H9 (cell line): ENCODE data around the gene RACGAP1. TPM values are rescaled to one million over a fixed set of nuclear protein-coding genes. Genes with fewer than 3 reads are reported as not detected.

Source experiments
- DNase-seq: peaks from one replicate; pipeline ENCODE4 v3.0.0-alpha.2; 2017
- H2AFZ ChIP-seq: one replicate; pipeline ENCODE4 v1.6.1; 2013; ENCODE audit warnings: mild to moderate bottlenecking, low read length, control low read depth, moderate library complexity
- H2AK5ac ChIP-seq: 2 replicates; pipeline ENCODE4 v1.6.1; 2013; ENCODE audit warnings: low read length, control low read depth, mixed read lengths; ENCODE audit not compliant: insufficient read length
- H2BK120ac ChIP-seq: one replicate; pipeline ENCODE4 v1.6.1; 2013; ENCODE audit warnings: low read depth, mild to moderate bottlenecking, low read length, control low read depth, inconsistent platforms; ENCODE audit not compliant: poor library complexity, severe bottlenecking
- H2BK12ac ChIP-seq: 2 replicates; pipeline ENCODE4 v1.6.1; 2013; ENCODE audit warnings: low read length, control low read depth, mixed read lengths, low read depth; ENCODE audit not compliant: insufficient read length
- H2BK15ac ChIP-seq: 2 replicates; pipeline ENCODE4 v1.6.1; 2013; ENCODE audit warnings: low read depth, low read length, control low read depth
- H2BK20ac ChIP-seq: one replicate; pipeline ENCODE4 v1.6.1; 2013; ENCODE audit warnings: low read depth, mild to moderate bottlenecking, low read length, control low read depth, inconsistent platforms; ENCODE audit not compliant: poor library complexity, severe bottlenecking
- H2BK5ac ChIP-seq: 2 replicates; pipeline ENCODE4 v1.6.1; 2013; ENCODE audit warnings: low read length, control low read depth, mixed read lengths; ENCODE audit not compliant: insufficient read length
- H3K14ac ChIP-seq: 2 replicates; pipeline ENCODE4 v1.6.1; 2013; ENCODE audit warnings: low read length, control low read depth; ENCODE audit not compliant: insufficient read depth
- H3K18ac ChIP-seq: 2 replicates; pipeline ENCODE4 v1.6.1; 2013; ENCODE audit warnings: low read depth, mild to moderate bottlenecking, mixed read lengths, low read length, control low read depth; ENCODE audit not compliant: insufficient read length
- H3K23ac ChIP-seq: 2 replicates; pipeline ENCODE4 v1.6.1; 2013; ENCODE audit warnings: low read length, control low read depth, mixed read lengths, low read depth; ENCODE audit not compliant: insufficient read length
- H3K23me2 ChIP-seq: 2 replicates; pipeline ENCODE4 v1.6.1; 2013; ENCODE audit warnings: low read depth, mild to moderate bottlenecking, mixed read lengths, low read length, control low read depth; ENCODE audit not compliant: insufficient read length, poor library complexity, severe bottlenecking
- H3K27ac ChIP-seq: 2 replicates; pipeline ENCODE4 v1.5.1; 2013; ENCODE audit warnings: low read length, control low read depth, mixed read lengths, low read depth; ENCODE audit not compliant: insufficient read length
- H3K27me3 ChIP-seq: 2 replicates; pipeline ENCODE4 v1.6.1; 2013; ENCODE audit warnings: low read length, control low read depth, inconsistent platforms; ENCODE audit not compliant: insufficient read depth
- H3K4ac ChIP-seq: 2 replicates; pipeline ENCODE4 v1.6.1; 2013; ENCODE audit warnings: low read depth, mild to moderate bottlenecking, control low read depth, inconsistent platforms, low read length, moderate library complexity
- H3K4me1 ChIP-seq: 2 replicates; pipeline ENCODE4 v1.6.1; 2013; ENCODE audit warnings: low read length, control low read depth, inconsistent platforms; ENCODE audit not compliant: insufficient read depth
- H3K4me2 ChIP-seq: 2 replicates; pipeline ENCODE4 v1.6.1; 2013; ENCODE audit warnings: low read length, control low read depth, mixed read lengths; ENCODE audit not compliant: insufficient read length, insufficient read depth
- H3K56ac ChIP-seq: 2 replicates; pipeline ENCODE4 v1.6.1; 2013; ENCODE audit warnings: low read depth, mild to moderate bottlenecking, mixed read lengths, low read length, control low read depth; ENCODE audit not compliant: insufficient read length
- H3K79me1 ChIP-seq: 2 replicates; pipeline ENCODE4 v1.6.1; 2013; ENCODE audit warnings: low read depth, mild to moderate bottlenecking, moderate library complexity, low read length, control low read depth, inconsistent platforms; ENCODE audit not compliant: insufficient read depth, poor library complexity, severe bottlenecking
- H3K79me2 ChIP-seq: 2 replicates; pipeline ENCODE4 v1.6.1; 2013; ENCODE audit warnings: low read length, control low read depth, inconsistent platforms; ENCODE audit not compliant: insufficient read depth
- H3K9ac ChIP-seq: 2 replicates; pipeline ENCODE4 v1.6.1; 2013; ENCODE audit warnings: low read length, control low read depth, mixed read lengths; ENCODE audit not compliant: insufficient read length; ENCODE audit errors: extremely low read depth
- H3K9me3 ChIP-seq: one replicate; pipeline ENCODE4 v1.6.1; 2013; ENCODE audit warnings: low read depth, low read length, inconsistent platforms; ENCODE audit not compliant: control insufficient read depth
- H3T11ph ChIP-seq: one replicate; pipeline ENCODE4 v1.6.1; 2013; ENCODE audit warnings: mild to moderate bottlenecking, low read length, control low read depth, inconsistent platforms
- H4K20me1 ChIP-seq: one replicate; pipeline ENCODE4 v1.6.1; 2013; ENCODE audit not compliant: control insufficient read depth, insufficient read length, insufficient read depth
- H4K5ac ChIP-seq: 2 replicates; pipeline ENCODE4 v1.6.1; 2013; ENCODE audit warnings: low read depth, mild to moderate bottlenecking, mixed read lengths, low read length, control low read depth; ENCODE audit not compliant: insufficient read length
- H4K8ac ChIP-seq: replicated peaks from 2 replicates; pipeline ENCODE4 v1.6.1; 2013; ENCODE audit warnings: low read length, control low read depth, mixed read lengths, low read depth; ENCODE audit not compliant: insufficient read length
- H4K91ac ChIP-seq: 2 replicates; pipeline ENCODE4 v1.6.1; 2013; ENCODE audit warnings: low read depth, mild to moderate bottlenecking, moderate library complexity, mixed read lengths, low read length, control low read depth; ENCODE audit not compliant: insufficient read length
- H3K27ac Mint-ChIP-seq, 3 experiments: 2 replicates in 2 of 3; 3 replicates in 1 of 3; pipeline ENCODE4 v1.8.0; 2020 to 2021; ENCODE audit warnings: mixed read lengths in 3 of 3, mild to moderate bottlenecking in 1 of 3, moderate library complexity in 1 of 3
- H3K27me3 Mint-ChIP-seq: 2 replicates; pipeline ENCODE4 v1.8.0; 2021; ENCODE audit warnings: low read depth, mild to moderate bottlenecking, moderate library complexity, mixed read lengths
- H3K36me3 Mint-ChIP-seq, 3 experiments: 2 replicates in 2 of 3; 3 replicates in 1 of 3; pipeline ENCODE4 v1.8.0; 2020 to 2021; ENCODE audit warnings: low read depth in 3 of 3, mixed read lengths in 3 of 3; ENCODE audit not compliant: insufficient read depth in 1 of 3
- H3K4me1 Mint-ChIP-seq, 2 experiments: 2 replicates each; pipeline ENCODE4 v1.8.0; 2020; ENCODE audit warnings: mixed read lengths in 2 of 2
- H3K4me3 Mint-ChIP-seq, 2 experiments: 2 replicates in 1 of 2; 3 replicates in 1 of 2; pipeline ENCODE4 v1.8.0; 2020 to 2021; ENCODE audit warnings: mild to moderate bottlenecking in 2 of 2, mixed read lengths in 2 of 2, moderate library complexity in 1 of 2
- H3K9me3 Mint-ChIP-seq, 2 experiments: 2 replicates in 1 of 2; 3 replicates in 1 of 2; pipeline ENCODE4 v1.8.0; 2020; ENCODE audit warnings: mild to moderate bottlenecking in 2 of 2, mixed read lengths in 2 of 2, moderate library complexity in 1 of 2
- CTCF ChIP-seq: fragments of 200-600 bp; sonication (generic); conservative IDR thresholded peaks from 3 replicates; pipeline ENCODE4 v1.8.0; 2021; ENCODE audit warnings: antibody characterized with exemption, mild to moderate bottlenecking
- WGBS: extraction: QIAGEN DNeasy Blood & Tissue Kit; methylation state at CpG from one replicate; pipeline ENCODE4 v1.1.7; 2013; ENCODE audit warnings: missing lambda C conversion rate, low lambda C conversion rate, mixed read lengths; ENCODE audit not compliant: insufficient read length; ENCODE audit errors: extremely low coverage; 5-methylcytosine and 5-hydroxymethylcytosine counted together
- total RNA-seq: library from RNA; stranded (reverse); gene quantifications from 2 replicates; pipeline ENCODE4 v1.2.1, GENCODE V29; 2021

RACGAP1 gene
- total RNA-seq, 1 experiment from 2014 or later: 64.8 TPM

DNA sequence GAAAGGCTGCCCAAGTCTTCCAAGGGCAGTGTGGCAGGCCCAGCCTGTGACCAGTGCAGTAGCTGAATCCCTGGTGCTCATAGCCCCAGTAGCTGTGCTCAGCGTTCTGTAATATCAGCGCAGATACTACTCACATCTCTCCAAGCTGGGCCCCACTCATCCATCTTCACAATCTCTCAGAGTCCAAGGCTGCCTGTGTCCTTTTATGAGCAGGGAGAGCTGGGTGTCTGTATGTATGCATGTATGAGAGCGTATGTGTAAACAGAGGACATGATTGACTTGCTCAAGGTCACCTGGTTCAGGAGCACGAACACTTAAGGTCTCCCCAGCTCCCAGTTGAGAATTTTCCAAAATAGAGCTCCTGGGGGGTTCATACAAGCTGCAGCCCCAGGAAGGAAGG is 47.2 kb downstream of the RACGAP1 start:
- no peak overlapping the region for H3K4me2 ChIP-seq
- H3K79me1 ChIP-seq: no peaks in the 10 kb centered on the region
- H3T11ph ChIP-seq: no peak overlapping the region
- no peaks in the 10 kb centered on the region for H3K79me2 ChIP-seq
- H3K9ac ChIP-seq: no peak overlapping the region
- no peak overlapping the region for H2AK5ac ChIP-seq
- TF ChIP-seq CTCF: no peak
- no peak overlapping the region for H4K8ac ChIP-seq
- H2BK120ac ChIP-seq: no peak overlapping the region
- no peaks in the 10 kb centered on the region for H3K23me2 ChIP-seq
- Mint-ChIP-seq H3K27ac (no peak overlapping the region; a peak in 1 of 7 replicates), H3K4me1 (peaks cover 24 to 39% of the 10 kb centered on the region in 2 experiments), H3K27me3 (peaks cover 3% of the 10 kb centered on the region; the same call in 1 of the 2 replicates), H3K4me3 (no peak overlapping the region), H3K36me3 (no peaks in the 10 kb centered on the region), H3K9me3 (no peaks in the 10 kb centered on the region)
- no peak overlapping the region for H4K5ac ChIP-seq
- H2BK20ac ChIP-seq: no peak overlapping the region
- no peak overlapping the region for H3K23ac ChIP-seq
- no peaks in the 10 kb centered on the region for H3K27me3 ChIP-seq
- H3K14ac ChIP-seq: no peak overlapping the region
- no CpG with 5 or more reads among the region's 4 CpGs for WGBS
- H3K18ac ChIP-seq: no peak overlapping the region
- H2BK5ac ChIP-seq: no peak overlapping the region
- H3K9me3 ChIP-seq: no peaks in the 10 kb centered on the region
- no peak overlapping the region for H4K91ac ChIP-seq
- no peaks in the 10 kb centered on the region for H4K20me1 ChIP-seq
- H3K4ac ChIP-seq: no peak overlapping the region
- H3K56ac ChIP-seq: no peak overlapping the region
- H3K27ac ChIP-seq: no peak overlapping the region
- no peak for DNase-seq
- H2BK12ac ChIP-seq: no peak overlapping the region
- no peak overlapping the region for H2BK15ac ChIP-seq
- H3K4me1 ChIP-seq: no peaks in the 10 kb centered on the region
- H2AFZ ChIP-seq: no peak overlapping the region
